ENCODE results near the gene NDE1.

- no peak for TF ChIP-seq MAFK (IDR thresholded peaks at IDR 0.05; ENCODE audit: low read depth, low read length)
- TF ChIP-seq EP300 (IDR thresholded peaks at IDR 0.05; ENCODE audit: borderline replicate concordance in 1 of 2, low read depth in 2 of 2, low read length in 2 of 2) = no peak
These were observed 53.1 kb downstream of the NDE1 start for GRCh38 chr16:15703029-15703736.

All from H1 (cell line).